Left ventricle myocardium inferior (tissue), 1 donor: ENCODE data around the gene SPACA1. TPM values are rescaled to one million over a fixed set of nuclear protein-coding genes. Genes with fewer than 3 reads are reported as not detected.

ENCODE experiments used
- DNase-seq: peaks from one replicate; pipeline ENCODE4 v3.0.0-alpha.2; 2020
- H3K27ac ChIP-seq: fragments of 200-600 bp; replicated peaks from 2 replicates; pipeline ENCODE4 v1.8.0; 2021
- H3K27me3 ChIP-seq: fragments of 200-600 bp; 2 replicates; pipeline ENCODE4 v1.8.0; 2021; ENCODE audit warnings: low read depth
- H3K36me3 ChIP-seq: fragments of 200-600 bp; 2 replicates; pipeline ENCODE4 v1.8.0; 2021
- H3K4me1 ChIP-seq: fragments of 200-600 bp; 2 replicates; pipeline ENCODE4 v1.8.0; 2021
- H3K4me3 ChIP-seq: fragments of 200-600 bp; 2 replicates; pipeline ENCODE4 v1.8.0; 2021; ENCODE audit warnings: mild to moderate bottlenecking, moderate library complexity
- H3K9me3 ChIP-seq: fragments of 200-600 bp; replicated peaks from 2 replicates; pipeline ENCODE4 v1.8.0; 2021
- CTCF ChIP-seq: fragments of 200-600 bp; IDR thresholded peaks from 2 replicates; pipeline ENCODE4 v1.8.0; 2021; ENCODE audit warnings: antibody characterized with exemption, mild to moderate bottlenecking, borderline replicate concordance
- intact Hi-C: fragments of 100-400 bp; cut with micrococcal nuclease; formaldehyde crosslinking; loops from one replicate; pipeline ENCODE4 v1.11.0; 2022
- total RNA-seq: library from RNA; stranded (reverse); fragmentation: NEBNext Ultra II Directional; extraction: Animal tissue kit (Norgen Biotek cat#: 25700); gene quantifications from one replicate; pipeline ENCODE4 v1.2.1, GENCODE V29; 2021
- donor health status: DM: no; HTN: yes; CAD: no; lungs with severe emphysema.

The SPACA1 gene
- total RNA-seq, 1 donor from 2014 or later = not detected

DNA sequence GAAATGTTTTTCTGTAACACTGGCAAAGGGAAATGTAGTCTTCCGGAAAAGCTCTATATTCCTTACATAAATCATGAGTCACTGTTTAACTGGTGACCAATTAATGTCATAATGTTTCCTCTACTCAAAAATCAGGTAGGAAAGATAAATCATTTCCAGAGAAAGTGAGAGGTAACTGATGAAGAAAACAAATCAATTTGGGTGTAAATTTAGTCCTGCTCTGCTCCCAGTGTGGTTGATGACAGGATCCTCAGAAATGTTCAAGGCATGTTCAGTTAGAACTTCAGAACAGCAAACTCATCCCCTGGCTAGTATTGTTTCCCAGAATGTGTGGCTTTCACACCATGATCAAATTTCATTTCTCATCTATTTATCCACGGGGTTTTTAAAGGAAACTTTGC, 38.8 kb upstream of the SPACA1 start:
- Histone ChIP-seq H3K27me3 (peaks cover 6% of the 10 kb centered on the region), H3K9me3 (no peaks in the 10 kb centered on the region), H3K4me3 (no peak overlapping the region), H3K36me3 (no peaks in the 10 kb centered on the region), H3K27ac (no peak overlapping the region), H3K4me1 (no peaks in the 10 kb centered on the region)
- TF ChIP-seq CTCF = no peak
- DNase-seq = no peak
- intact Hi-C loops = no loop called here

GRCh38 chr6:88013015-88013414, 34.6 kb upstream of the SPACA1 start:
- TF ChIP-seq CTCF = no peak
- no peaks in the 10 kb centered on the region for H3K4me1 ChIP-seq

GRCh38 chr6:88013554-88013953, 34.1 kb upstream of the SPACA1 start:
- no peaks in the 10 kb centered on the region for H3K27me3 ChIP-seq
- intact Hi-C loops = no loop called here
- H3K4me3 ChIP-seq = no peak overlapping the region
- no peak for DNase-seq
- no peak overlapping the region for H3K27ac ChIP-seq
- no peaks in the 10 kb centered on the region for H3K36me3 ChIP-seq
- no peak for TF ChIP-seq CTCF
- H3K4me1 ChIP-seq = no peaks in the 10 kb centered on the region
- H3K9me3 ChIP-seq = no peaks in the 10 kb centered on the region

More at GRCh38 chr6:88013015-88013414, 34.6 kb upstream of the SPACA1 start:
- no peak overlapping the region for H3K27ac ChIP-seq
- DNase-seq = no peak
- intact Hi-C loops = no loop called here
- H3K9me3 ChIP-seq = no peaks in the 10 kb centered on the region
- H3K27me3 ChIP-seq = no peaks in the 10 kb centered on the region
- H3K36me3 ChIP-seq = no peaks in the 10 kb centered on the region
- no peak overlapping the region for H3K4me3 ChIP-seq

GRCh38 chr6:88020439-88020838, 27.2 kb upstream of the SPACA1 start:
- Histone ChIP-seq H3K4me1 (no peaks in the 10 kb centered on the region), H3K36me3 (no peaks in the 10 kb centered on the region), H3K4me3 (no peak overlapping the region), H3K27me3 (no peaks in the 10 kb centered on the region), H3K27ac (no peak overlapping the region), H3K9me3 (no peaks in the 10 kb centered on the region)
- TF ChIP-seq CTCF = no peak
- intact Hi-C loops = no loop called here
- no peak for DNase-seq

GRCh38 chr6:88024696-88025095, 22.9 kb upstream of the SPACA1 start:
- H3K4me3 ChIP-seq = no peak overlapping the region
- H3K27me3 ChIP-seq = no peaks in the 10 kb centered on the region
- H3K9me3 ChIP-seq = peaks cover 23% of the 10 kb centered on the region
- H3K27ac ChIP-seq = no peak overlapping the region
- DNase-seq = no peak
- no peak for TF ChIP-seq CTCF
- intact Hi-C loops = no loop called here
- no peaks in the 10 kb centered on the region for H3K36me3 ChIP-seq
- no peaks in the 10 kb centered on the region for H3K4me1 ChIP-seq

GRCh38 chr6:88031550-88031949, 16.1 kb upstream of the SPACA1 start:
- TF ChIP-seq CTCF = no peak
- Histone ChIP-seq H3K27me3 (no peaks in the 10 kb centered on the region), H3K4me3 (no peak overlapping the region), H3K36me3 (no peaks in the 10 kb centered on the region), H3K27ac (no peak overlapping the region), H3K4me1 (no peaks in the 10 kb centered on the region), H3K9me3 (peaks cover 67% of the 10 kb centered on the region)
- intact Hi-C loops = no loop called here
- no peak for DNase-seq
